NCI-H1417 treated with DMSO at 0.1 percent for 48 hours (cell line): ENCODE measurements around the gene PRKCQ.
"Not testable (repeated sequence)": the region's sequence is repeated elsewhere in the genome, so short reads cannot be mapped to it uniquely, and the experiment has no call there.

Source experiments
- DNase-seq: peaks from one replicate; lab custom pipeline; 2025; lab: John Stamatoyannopoulos, UW

The PRKCQ gene

DNA sequence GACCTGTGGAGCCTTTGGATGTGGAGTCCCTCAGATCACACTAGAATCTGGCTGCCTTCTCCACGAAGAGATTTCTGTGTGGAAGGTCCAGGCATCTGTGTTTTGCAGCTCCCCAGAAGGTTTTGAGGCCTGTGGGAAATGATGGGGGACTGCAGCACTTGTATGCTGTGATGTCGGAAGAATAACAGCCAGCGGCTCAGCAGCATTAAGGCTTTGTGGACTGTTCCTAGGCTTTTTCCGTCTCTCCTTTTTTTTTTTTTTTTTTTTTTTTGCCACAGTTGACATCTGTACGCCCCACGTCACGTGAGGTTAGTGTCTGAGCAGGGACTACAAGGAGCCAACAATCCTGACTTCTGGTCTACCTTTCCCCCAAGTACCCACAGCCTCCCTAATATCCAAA is 196.0 kb downstream of the PRKCQ start:
- DNase-seq, result no peak

DNA sequence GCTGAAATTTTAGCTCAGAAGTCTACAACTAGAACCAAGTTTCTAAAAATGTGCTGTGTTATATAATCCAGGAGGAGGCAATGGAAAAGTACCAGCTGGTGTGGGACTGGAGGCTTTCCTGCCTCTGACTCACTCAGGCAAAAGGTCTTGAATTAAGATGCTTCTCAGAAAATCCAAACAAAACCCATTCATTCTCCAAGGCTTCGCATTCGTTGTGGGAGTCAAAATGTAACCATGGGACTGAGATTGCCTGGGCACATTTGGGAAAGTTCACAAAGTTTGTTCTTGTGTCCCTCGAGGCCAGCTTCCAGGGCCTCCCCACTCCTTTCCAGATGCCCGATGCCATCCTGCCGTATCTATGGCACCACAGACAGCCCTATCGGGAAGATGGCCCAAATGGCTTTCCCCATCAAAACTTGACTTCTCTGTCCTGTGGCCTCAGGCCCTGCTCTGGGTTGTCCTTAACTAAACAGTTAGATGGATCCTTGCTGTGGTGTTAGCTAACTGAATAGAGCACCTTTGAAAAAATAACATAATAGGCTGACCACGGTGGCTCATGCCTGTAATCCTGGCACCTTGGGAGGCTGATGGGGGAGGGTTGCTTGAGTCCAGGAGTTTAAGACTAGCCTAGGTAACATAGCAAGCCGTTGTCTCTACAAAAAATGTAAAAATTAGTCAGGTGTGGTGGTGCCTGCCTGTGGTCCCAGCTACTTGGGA is 196.8 kb downstream of the PRKCQ start:
- DNase-seq, result no peak

DNA sequence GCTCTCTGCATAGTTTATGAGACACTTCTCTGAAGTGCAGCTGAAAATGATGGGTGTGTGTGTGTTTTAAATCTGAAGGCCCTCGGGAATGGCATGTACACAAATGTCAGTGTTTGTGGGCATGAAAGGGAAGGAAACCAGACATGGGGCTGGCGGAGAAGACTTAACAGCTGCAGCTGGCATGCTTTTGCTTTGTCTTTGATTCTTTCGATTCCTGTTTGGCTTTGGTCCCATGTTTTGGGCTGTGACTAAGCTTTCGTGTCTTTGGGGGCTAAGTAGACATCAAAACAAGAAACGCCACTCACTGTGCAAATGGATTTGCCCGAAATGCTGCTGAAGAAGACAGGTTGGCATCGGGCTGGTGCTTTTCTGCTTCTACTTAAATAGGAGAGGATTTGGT is 198.0 kb downstream of the PRKCQ start:
- no peak for DNase-seq

DNA sequence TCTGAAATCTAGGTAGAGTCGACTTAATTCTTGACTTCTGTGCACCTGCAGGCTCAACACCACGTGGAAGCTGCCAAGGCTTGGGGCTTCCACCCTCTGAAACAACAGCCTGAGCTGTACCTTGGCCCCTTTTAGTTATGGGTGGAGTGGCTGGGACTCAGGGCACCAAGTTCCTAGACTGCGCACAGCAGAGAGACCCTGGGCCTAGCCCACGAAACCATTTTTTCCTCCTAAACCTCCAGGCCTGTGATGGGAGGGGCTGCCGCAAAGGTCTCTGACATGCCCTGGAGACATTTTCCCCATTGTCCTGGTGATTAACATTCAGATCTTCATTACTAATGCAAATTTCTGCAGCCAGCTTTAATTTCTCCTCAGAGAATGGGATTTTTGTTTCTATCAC is 199.6 kb downstream of the PRKCQ start:
- not testable (repeated sequence) for DNase-seq

DNA sequence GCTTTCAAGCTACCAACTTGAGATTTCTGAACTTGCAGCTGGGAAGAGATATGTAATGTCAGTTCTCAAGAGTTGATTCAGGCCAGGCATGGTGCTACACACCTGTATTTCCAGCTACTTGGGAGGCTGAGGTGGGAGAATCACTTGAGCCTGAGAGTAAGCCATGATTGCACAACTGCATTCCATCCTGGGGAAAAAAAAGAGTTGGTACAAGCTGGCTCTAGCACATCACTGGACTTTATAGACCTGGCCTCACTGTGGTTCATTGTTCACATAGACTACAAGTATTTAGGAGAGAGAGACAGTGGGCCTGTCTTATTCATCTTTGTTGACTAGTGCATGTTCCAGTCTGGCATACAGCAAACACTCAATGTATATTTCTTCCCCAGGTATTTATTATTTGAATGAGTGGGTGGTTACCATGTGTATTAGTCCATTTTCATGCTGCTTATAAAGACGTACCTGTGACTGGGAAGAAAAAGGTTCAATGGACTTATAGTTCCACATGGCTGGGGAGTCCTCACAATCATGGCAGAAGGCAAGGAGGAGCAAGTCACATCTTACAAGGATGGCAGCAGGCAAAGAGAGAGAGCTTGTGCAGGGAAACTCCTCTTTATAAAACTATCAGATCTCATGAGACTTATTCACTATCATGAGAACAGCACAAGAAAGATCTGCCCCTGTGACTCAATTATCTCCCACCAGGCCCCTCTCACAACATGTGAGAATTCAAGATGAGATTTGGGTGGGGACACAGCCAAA is 200.9 kb downstream of the PRKCQ start:
- DNase-seq, result no peak
